H1 (cell line): Measurements from ENCODE around the gene HOATZ. TPM values are rescaled to one million over a fixed set of nuclear protein-coding genes. Genes with fewer than 3 reads are reported as not detected.

Experiments used
- BACH1 ChIP-seq: IDR thresholded peaks from 2 replicates; pipeline ENCODE4 v1.6.1; 2012; ENCODE audit warnings: low read length, improper control_type of control experiment
- BCL11A ChIP-seq, 2 experiments: IDR thresholded peaks; one replicate each; pipeline ENCODE4 v1.6.1; 2011; ENCODE audit warnings: low read depth in 2 of 2, low read length in 2 of 2, mild to moderate bottlenecking in 2 of 2
- CHD7 ChIP-seq: fragments of 300-600 bp; sonication (generic); IDR thresholded peaks from 2 replicates; pipeline ENCODE4 v1.7.1; 2012; ENCODE audit warnings: low read length, moderate library complexity, mild to moderate bottlenecking, inconsistent platforms; ENCODE audit not compliant: insufficient replicate concordance
- CTCF ChIP-seq, 3 experiments: IDR thresholded peaks; 1 replicate in 2 of 3; 2 replicates in 1 of 3; pipeline versions ENCODE4 v1.5.1 to v1.6.1; 2011; ENCODE audit warnings: low read length in 3 of 3, mild to moderate bottlenecking in 3 of 3, inconsistent platforms in 2 of 3, low read depth in 1 of 3, moderate library complexity in 1 of 3; ENCODE audit not compliant: insufficient read depth in 1 of 3; ENCODE audit errors: control extremely low read depth in 1 of 3
- POLR2A ChIP-seq, 2 experiments: IDR thresholded peaks; 1 replicate in 1 of 2; 2 replicates in 1 of 2; pipeline ENCODE4 v1.6.1; 2011; ENCODE audit warnings: low read depth in 2 of 2, low read length in 2 of 2, mild to moderate bottlenecking in 2 of 2; ENCODE audit errors: control extremely low read depth in 1 of 2
- SIN3A ChIP-seq, 2 experiments: IDR thresholded peaks in 1 of 2; conservative IDR thresholded peaks in 1 of 2; 2 replicates each; pipeline ENCODE4 v1.6.1; 2011 to 2012; ENCODE audit warnings: low read length in 2 of 2, improper control_type of control experiment in 1 of 2, low read depth in 1 of 2, mild to moderate bottlenecking in 1 of 2
- SIRT6 ChIP-seq: IDR thresholded peaks from one replicate; pipeline ENCODE4 v1.7.1; 2012; ENCODE audit warnings: low read length, inconsistent platforms
- polyA plus RNA-seq, 7 experiments: library from polyadenylated mRNA; depleted of rRNA in 3 of 7; stranded (reverse) in 5 of 7; unstranded in 2 of 7; fragments of >200 nt in 5 of 7; fragments of 200-250 nt in 2 of 7; gene quantifications; 1 replicate in 5 of 7; 2 replicates in 1 of 7; 4 replicates in 1 of 7; pipeline versions ENCODE4 v1.2.1 to v1.2.3, GENCODE V29; 2011 to 2013; ENCODE audit warnings: missing spikeins in 2 of 7, mixed read lengths in 2 of 7
- total RNA-seq: library from RNA; stranded (reverse); fragmentation: NEBNext Ultra II Directional; extraction: Animal tissue kit (Norgen Biotek cat#: 25700); gene quantifications from 2 replicates; pipeline ENCODE4 v1.2.1, GENCODE V29; 2021
- TF ChIP-seq, protein P1 (sequence below): IDR thresholded peaks from 2 replicates; pipeline ENCODE4 v1.6.1; 2011; ENCODE audit warnings: low read length, improper control_type of control experiment

Gene HOATZ
- total and polyA plus RNA-seq, 2 of the 8 experiments (the other 6 are each of a cell fraction or from before 2014, with no cell fraction given): not detected

GRCh38 chr11:111494040-111494439 is 20.5 kb upstream of the HOATZ start (continued):
- TF ChIP-seq CHD7 (no peak), BACH1 (no peak), POLR2A (IDR thresholded peaks at IDR 0.05; ENCODE audit: control extremely low read depth in 1 of 2, low read depth in 2 of 2, low read length in 2 of 2) (no peak), BCL11A (IDR thresholded peaks at IDR 0.05; ENCODE audit: low read depth in 2 of 2, low read length in 2 of 2) (no peak), SIN3A (conservative IDR thresholded peaks at IDR 0.05 in 1 of 2, IDR thresholded peaks at IDR 0.05 in 1 of 2; ENCODE audit: low read depth in 1 of 2, low read length in 2 of 2) (no peak), SIRT6 (no peak), CTCF (IDR thresholded peaks at IDR 0.05; ENCODE audit: control extremely low read depth in 1 of 3, insufficient read depth in 1 of 3, low read depth in 1 of 3, low read length in 3 of 3) (no peak)
- TF ChIP-seq, protein P1, sequence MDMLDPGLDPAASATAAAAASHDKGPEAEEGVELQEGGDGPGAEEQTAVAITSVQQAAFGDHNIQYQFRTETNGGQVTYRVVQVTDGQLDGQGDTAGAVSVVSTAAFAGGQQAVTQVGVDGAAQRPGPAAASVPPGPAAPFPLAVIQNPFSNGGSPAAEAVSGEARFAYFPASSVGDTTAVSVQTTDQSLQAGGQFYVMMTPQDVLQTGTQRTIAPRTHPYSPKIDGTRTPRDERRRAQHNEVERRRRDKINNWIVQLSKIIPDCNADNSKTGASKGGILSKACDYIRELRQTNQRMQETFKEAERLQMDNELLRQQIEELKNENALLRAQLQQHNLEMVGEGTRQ: no peak
